Aorta (tissue), 5 donors: Measurements from ENCODE around the gene COBL. TPM values are rescaled to one million over a fixed set of nuclear protein-coding genes. Genes with fewer than 3 reads are reported as not detected.

Experiments used
- ATAC-seq: fragments of 200-7000 bp; cut with Tn5 transposase; one replicate; pipeline ENCODE4 v1.9.1; 2022; ENCODE audit warnings: moderate library complexity; ENCODE audit not compliant: low FRiP score
- DNase-seq, 2 donors: peaks; one replicate each; pipeline ENCODE4 v3.0.0-alpha.2; 2020
- H3K27ac ChIP-seq, 2 donors: one replicate each; pipeline ENCODE4 v1.5.1; 2013; ENCODE audit warnings: low read length in 2 of 2, mild to moderate bottlenecking in 2 of 2, moderate library complexity in 2 of 2, control low read depth in 1 of 2, inconsistent platforms in 1 of 2, low read depth in 1 of 2
- H3K27me3 ChIP-seq, 2 donors: one replicate each; pipeline ENCODE4 v1.6.1; 2013; ENCODE audit warnings: control low read depth in 1 of 2, low read length in 1 of 2, mild to moderate bottlenecking in 1 of 2, moderate library complexity in 1 of 2; ENCODE audit not compliant: insufficient read depth in 2 of 2, control insufficient read depth in 1 of 2
- H3K36me3 ChIP-seq, 2 donors: one replicate each; pipeline ENCODE4 v1.6.1; 2013; ENCODE audit warnings: control low read depth in 1 of 2, low read length in 1 of 2, mild to moderate bottlenecking in 1 of 2; ENCODE audit not compliant: insufficient read depth in 2 of 2, control insufficient read depth in 1 of 2
- H3K4me1 ChIP-seq, 2 donors: one replicate each; pipeline ENCODE4 v1.6.1; 2013; ENCODE audit warnings: low read length in 2 of 2, control low read depth in 1 of 2, mild to moderate bottlenecking in 1 of 2, moderate library complexity in 1 of 2; ENCODE audit not compliant: insufficient read depth in 2 of 2, control insufficient read depth in 1 of 2
- H3K4me3 ChIP-seq, 2 donors: one replicate each; pipeline ENCODE4 v1.5.1; 2013; ENCODE audit warnings: low read length in 2 of 2, control low read depth in 1 of 2, mild to moderate bottlenecking in 1 of 2
- H3K9me3 ChIP-seq: one replicate; pipeline ENCODE4 v1.6.1; 2013; ENCODE audit warnings: mild to moderate bottlenecking, low read length; ENCODE audit not compliant: control insufficient read depth
- WGBS, 2 donors: extraction: QIAGEN DNeasy Blood & Tissue Kit; methylation state at CpG; one replicate each; pipeline ENCODE4 v1.1.7; 2013; 5-methylcytosine and 5-hydroxymethylcytosine counted together
- intact Hi-C, 2 donors: fragments of 100-400 bp; cut with DNase I; formaldehyde crosslinking; loops; one replicate each; pipeline versions ENCODE4 v1.14.2 to v1.15.0; 2022
- polyA plus RNA-seq, 2 donors: library from polyadenylated mRNA; stranded (reverse); fragments of 200-250 nt; gene quantifications; one replicate each; pipeline ENCODE4 v1.2.3, GENCODE V29; 2013
- total RNA-seq, 2 donors: library from RNA; stranded (reverse); fragmentation: NEBNext Ultra II Directional; extraction: Animal tissue kit (Norgen Biotek cat#: 25700); gene quantifications; one replicate each; pipeline ENCODE4 v1.2.1, GENCODE V29; 2021
- donor health status: healthy with polysubstance abuse.
- donor health status: Bipolar disorder and iron deficiency.
- donor health status: DM: no; HTN: no; CAD: no.
- donor health status: DM: no; HTN: no; CAD: no.
- donor health status: DM: yes; HTN: yes; CAD: no.

Gene COBL
- total and polyA plus RNA-seq, 4 donors, result 0.31 to 5.3 (median 1.1) TPM

DNA sequence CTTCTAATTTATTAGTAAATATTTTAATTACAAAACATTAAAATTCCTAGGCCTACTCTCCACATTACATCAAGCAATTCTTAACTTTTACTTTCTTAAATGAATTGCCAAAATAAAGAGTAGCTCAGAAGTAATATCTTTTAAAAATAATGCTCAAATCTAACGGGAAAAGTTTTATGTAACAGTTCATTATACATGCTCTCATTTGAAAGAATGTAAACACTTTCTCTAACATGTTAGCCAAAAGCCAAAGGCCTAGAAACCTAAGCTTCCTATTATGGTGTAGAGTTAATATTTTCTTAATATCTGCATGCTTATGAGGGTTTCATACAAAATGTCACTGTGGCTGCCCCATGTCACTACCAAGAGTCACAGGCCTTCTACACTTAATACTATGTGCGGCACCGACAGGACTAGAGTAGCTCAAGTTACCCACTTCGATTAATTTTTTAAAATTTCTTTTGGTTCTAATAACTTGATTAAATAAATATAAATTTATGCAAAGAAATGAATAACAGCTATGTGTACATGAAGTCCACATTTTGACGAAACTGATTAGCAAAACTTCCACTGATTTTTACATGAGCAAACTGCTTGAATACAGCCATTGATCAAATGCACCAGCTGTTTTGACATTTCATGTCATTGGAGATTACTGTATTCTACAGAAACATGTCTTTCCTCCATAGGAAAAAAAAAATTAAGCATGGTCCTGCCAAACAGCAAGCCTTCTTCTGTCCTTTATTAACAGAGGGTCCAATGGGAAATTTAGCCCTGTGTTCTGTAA is 3.5 kb downstream of the COBL start:
- DNase-seq, result no peak
- WGBS, 2 donors, result 94 to 95% methylated on average over 5 of the region's 5 CpGs
- intact Hi-C loops, result no loop called here
- Histone ChIP-seq H3K4me1 (no peaks in the 10 kb centered on the region), H3K36me3 (no peaks in the 10 kb centered on the region), H3K9me3 (no peaks in the 10 kb centered on the region), H3K27ac (no peak overlapping the region), H3K27me3 (no peaks in the 10 kb centered on the region), H3K4me3 (no peak overlapping the region)
- no peak for ATAC-seq

DNA sequence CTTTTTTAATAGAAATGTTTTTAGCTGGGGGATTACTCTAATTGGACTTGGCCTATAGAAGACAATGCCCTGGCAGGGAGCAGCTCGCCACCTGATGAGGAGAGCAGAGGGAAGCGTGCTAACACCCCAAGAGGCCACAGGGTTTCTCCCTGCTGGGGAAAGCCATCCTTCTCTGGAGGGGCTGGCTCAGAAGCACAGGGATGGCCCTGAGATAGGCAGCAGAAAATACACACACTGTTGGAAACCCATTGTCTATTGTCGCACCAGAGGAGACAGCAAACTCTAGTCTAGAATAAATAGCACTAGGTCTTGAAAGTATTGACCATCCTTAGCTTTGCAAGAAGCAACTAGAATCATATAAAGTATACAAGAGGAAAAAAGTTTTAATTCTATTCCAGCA is 5.4 kb downstream of the COBL start:
- WGBS, 2 donors, result 97 to 98% methylated on average over 3 of the region's 3 CpGs
- H3K9me3 ChIP-seq, result no peaks in the 10 kb centered on the region
- H3K4me3 ChIP-seq, result no peak overlapping the region
- H3K27me3 ChIP-seq, result no peaks in the 10 kb centered on the region
- no peak overlapping the region for H3K27ac ChIP-seq
- intact Hi-C loops, result no loop called here
- DNase-seq (no peak), ATAC-seq (no peak)
- H3K4me1 ChIP-seq, result no peaks in the 10 kb centered on the region
- no peaks in the 10 kb centered on the region for H3K36me3 ChIP-seq

DNA sequence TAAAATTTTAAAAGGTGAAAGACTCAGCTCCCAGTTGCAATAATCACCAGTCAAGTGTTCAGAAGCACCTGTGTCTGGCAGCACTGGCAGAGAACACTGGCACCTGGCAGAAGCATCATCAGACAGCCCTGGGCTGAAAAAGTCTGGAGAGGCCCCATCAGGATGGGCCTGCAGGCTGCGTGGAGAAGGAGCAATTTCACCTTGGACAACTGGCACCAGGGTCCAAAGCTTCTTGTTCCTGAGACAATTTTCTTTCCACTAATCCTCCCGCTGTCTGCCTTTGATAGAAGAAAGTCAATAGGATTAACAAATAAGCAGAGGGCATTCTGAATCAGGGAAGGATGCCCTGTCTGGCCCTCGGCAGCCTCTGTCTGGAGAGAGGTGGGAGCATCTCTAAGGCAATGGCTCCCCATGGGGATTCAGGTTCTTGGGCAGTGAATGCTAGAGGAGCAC is 6.5 kb downstream of the COBL start:
- 95 to 100% methylated on average over 3 of the region's 3 CpGs for WGBS, 2 donors
- Histone ChIP-seq H3K4me3 (no peak overlapping the region), H3K27me3 (no peaks in the 10 kb centered on the region), H3K4me1 (no peaks in the 10 kb centered on the region), H3K36me3 (no peaks in the 10 kb centered on the region), H3K9me3 (no peaks in the 10 kb centered on the region), H3K27ac (no peak overlapping the region)
- ATAC-seq (peak; percentile 22), DNase-seq (no peak)
- intact Hi-C loops, result no loop called here

DNA sequence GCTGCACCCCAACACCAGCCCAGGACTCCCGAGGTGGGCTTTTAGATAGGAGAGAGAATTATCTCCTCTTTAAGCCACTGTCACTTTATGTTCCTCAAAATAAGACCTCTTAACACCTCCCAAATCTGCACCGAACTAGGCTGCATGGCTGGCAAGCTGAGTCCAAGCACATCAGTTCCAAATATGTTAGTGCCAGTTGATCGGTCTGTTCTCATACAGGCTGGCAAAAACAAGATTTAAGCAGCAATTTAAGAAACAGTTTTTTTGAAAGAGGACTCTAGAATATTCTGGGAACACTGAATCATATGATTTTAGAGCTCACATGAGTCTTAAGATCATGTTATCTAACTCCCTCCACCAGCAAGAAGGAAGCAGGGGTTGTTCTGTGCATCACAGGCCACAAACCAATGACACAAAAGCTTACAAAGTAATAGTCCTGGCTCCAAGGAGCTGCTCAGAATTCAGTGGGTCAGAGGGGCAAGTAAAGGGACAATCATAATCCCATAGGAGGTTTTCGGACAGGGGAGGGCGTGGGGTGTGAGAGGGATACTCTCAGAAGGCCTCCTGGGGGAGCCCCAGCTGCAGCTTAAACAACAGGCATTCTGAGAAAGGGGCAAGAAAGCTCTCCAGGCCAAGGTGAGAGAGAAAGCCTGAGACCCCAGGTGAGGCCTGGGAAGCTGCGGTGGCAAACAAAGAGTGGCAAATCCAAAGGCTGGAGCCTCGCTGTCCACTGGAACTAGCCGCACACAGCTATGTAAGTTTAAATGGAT is 7.1 kb downstream of the COBL start:
- H3K36me3 ChIP-seq, result no peaks in the 10 kb centered on the region
- no peaks in the 10 kb centered on the region for H3K4me1 ChIP-seq
- DNase-seq, result no peak
- H3K9me3 ChIP-seq, result no peaks in the 10 kb centered on the region
- H3K27me3 ChIP-seq, result no peaks in the 10 kb centered on the region
- no peak overlapping the region for H3K27ac ChIP-seq
- H3K4me3 ChIP-seq, result no peak overlapping the region
- peak; percentile 13 for ATAC-seq
- 73 to 80% methylated on average over 8 of the region's 8 CpGs for WGBS, 2 donors
- intact Hi-C loops, result no loop called here

DNA sequence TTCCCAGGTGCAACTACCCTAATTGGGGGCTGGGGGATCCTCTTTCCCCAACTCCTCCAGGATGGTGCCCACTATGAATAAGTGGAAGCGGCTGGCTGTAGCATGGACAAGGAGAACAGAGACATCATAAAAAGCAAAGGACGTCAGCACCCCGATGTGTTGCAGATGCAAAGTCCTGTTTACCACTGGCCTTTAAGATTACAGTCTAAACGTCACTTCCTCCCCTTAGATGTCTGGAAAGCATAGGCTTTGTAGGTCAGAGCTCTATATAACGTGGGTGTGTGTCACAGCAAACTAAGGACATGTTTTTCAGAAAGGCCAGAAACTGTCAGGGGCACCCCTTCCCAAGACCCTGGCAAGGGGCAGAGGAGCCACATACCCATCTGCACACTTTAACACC is 7.9 kb downstream of the COBL start:
- Histone ChIP-seq H3K4me1 (no peaks in the 10 kb centered on the region), H3K9me3 (no peaks in the 10 kb centered on the region), H3K4me3 (no peak overlapping the region), H3K27ac (no peak overlapping the region), H3K27me3 (no peaks in the 10 kb centered on the region), H3K36me3 (no peaks in the 10 kb centered on the region)
- intact Hi-C loops, result no loop called here
- WGBS, 2 donors, result 74 to 86% methylated on average over 5 of the region's 5 CpGs
- no peak for DNase-seq
- no peak for ATAC-seq

DNA sequence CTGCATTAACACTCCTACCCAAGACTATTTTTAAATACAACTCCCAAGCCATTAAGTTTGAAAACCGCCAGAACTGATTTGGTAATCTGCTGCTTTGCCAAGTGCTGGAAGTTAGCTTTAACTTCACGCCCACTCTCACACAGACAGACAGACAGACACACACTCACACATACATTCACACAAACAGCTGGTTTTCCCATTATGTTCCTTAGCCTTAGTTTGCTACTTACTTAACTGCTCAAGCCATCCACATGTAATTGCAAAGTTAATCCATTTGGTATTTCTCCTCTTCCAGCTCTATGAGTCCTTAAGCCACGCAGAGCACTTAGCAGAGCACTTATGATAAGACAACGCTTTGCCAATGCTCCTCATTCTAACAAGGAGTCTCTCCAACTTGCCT is 8.3 kb downstream of the COBL start:
- H3K27ac ChIP-seq, result no peak overlapping the region
- no peak overlapping the region for H3K4me3 ChIP-seq
- ATAC-seq, result no peak
- 41 to 49% methylated on average over 4 of the region's 4 CpGs for WGBS, 2 donors
- H3K36me3 ChIP-seq, result no peaks in the 10 kb centered on the region
- no peaks in the 10 kb centered on the region for H3K27me3 ChIP-seq
- no peaks in the 10 kb centered on the region for H3K9me3 ChIP-seq
- DNase-seq, result no peak
- no peaks in the 10 kb centered on the region for H3K4me1 ChIP-seq
- intact Hi-C loops, result no loop called here

DNA sequence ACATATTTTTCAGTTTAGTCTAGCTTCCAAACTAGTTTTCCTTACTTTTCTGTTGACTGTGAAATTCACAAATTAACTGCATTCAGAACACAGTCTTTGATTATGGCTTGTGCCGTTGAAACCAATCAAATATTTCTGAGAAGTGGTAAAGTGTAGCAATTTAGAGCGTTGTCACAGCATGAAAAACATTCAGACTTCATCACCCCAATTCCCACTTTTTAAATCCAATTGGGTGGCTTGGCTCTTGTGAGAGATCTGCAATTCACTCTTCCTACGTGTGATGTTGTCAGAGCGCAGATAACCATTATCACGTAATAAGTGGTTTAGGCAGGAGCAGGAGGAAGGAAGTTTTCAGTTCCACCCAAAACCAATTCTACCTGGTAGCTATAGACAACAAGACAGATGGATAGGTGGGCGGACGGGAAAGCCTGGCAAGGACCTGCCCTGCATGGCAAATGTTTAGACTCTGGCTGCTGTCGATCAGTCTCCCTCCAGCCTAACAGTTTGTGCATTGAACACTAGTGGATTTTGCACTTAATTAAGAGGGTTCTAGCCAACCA is 8.9 kb downstream of the COBL start:
- H3K4me3 ChIP-seq, result no peak overlapping the region
- no peaks in the 10 kb centered on the region for H3K27me3 ChIP-seq
- DNase-seq (no peak), ATAC-seq (no peak)
- H3K36me3 ChIP-seq, result no peaks in the 10 kb centered on the region
- intact Hi-C loops, result no loop called here
- no peaks in the 10 kb centered on the region for H3K9me3 ChIP-seq
- H3K27ac ChIP-seq, result no peak overlapping the region
- H3K4me1 ChIP-seq, result no peaks in the 10 kb centered on the region
- WGBS, 2 donors, result 85 to 89% methylated on average over 8 of the region's 8 CpGs

DNA sequence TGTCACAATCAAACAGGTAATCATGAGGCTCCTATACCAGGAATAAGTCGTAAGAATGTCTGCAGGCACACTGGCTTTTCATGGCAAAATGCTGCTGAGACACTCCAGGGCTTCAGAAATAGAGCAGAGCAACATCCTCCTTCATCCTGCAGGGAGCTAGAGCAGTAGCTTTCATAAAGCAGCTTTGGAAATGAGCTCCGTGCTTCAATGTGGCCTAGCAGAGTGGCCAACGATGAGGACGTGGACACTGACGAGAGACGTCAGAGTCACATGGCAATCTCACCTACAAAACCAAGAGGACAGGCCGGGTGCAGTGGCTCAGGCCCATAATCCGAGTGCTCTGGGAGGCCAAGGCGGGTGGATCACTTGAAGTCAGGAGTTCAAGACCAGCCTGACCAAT is 9.8 kb downstream of the COBL start:
- Histone ChIP-seq H3K4me1 (no peaks in the 10 kb centered on the region), H3K27me3 (no peaks in the 10 kb centered on the region), H3K27ac (no peak overlapping the region), H3K9me3 (no peaks in the 10 kb centered on the region), H3K4me3 (no peak overlapping the region), H3K36me3 (no peaks in the 10 kb centered on the region)
- no peak for DNase-seq
- no peak for ATAC-seq
- intact Hi-C loops, result no loop called here
- WGBS, 2 donors, result 94 to 95% methylated on average over 9 of the region's 9 CpGs
